Endometrial microvascular endothelial cells (primary cell): ENCODE data around the gene MACROD1. TPM values are rescaled to one million over a fixed set of nuclear protein-coding genes. Genes with fewer than 3 reads are reported as not detected.

Source experiments
- in situ Hi-C: cut with HindIII; loops from 2 replicates; pipeline ENCODE4 v1.10.0; 2017; ENCODE audit warnings: low sequenced_read_pairs, low pct_unique_long_range_greater_than_20kb; ENCODE audit errors: inconsistent ontology term
- total RNA-seq: library from RNA; depleted of rRNA; stranded (reverse); fragments of >200 nt; gene quantifications from one replicate; pipeline ENCODE4 v1.2.3, GENCODE V29; 2015; ENCODE audit errors: inconsistent ontology term

Gene MACROD1
- total RNA-seq: 16.0 TPM

- in situ Hi-C loops: no loop called here
These were observed at the start of gene MACROD1 for GRCh38 chr11:64165842-64166635. TSS of gene MACROD1 (minus strand) at chr11:64166113. CDS start at chr11:64165994, 119 bp downstream.

GRCh38 chr11:64211181-64211872, 45.4 kb upstream of the MACROD1 start:
- in situ Hi-C loops: no loop called here

GRCh38 chr11:64210301-64211020, 44.5 kb upstream of the MACROD1 start:
- in situ Hi-C loops: no loop called here

- in situ Hi-C loops: loop anchor here (10.0 kb wide), 1 partner anchor 205 kb away; no protein-coding TSS in a partner anchor
These were observed 43.6 kb upstream of the MACROD1 start for GRCh38 chr11:64209563-64209843.

- in situ Hi-C loops: loop anchor here (10.0 kb wide), 1 partner anchor 204 kb away; no protein-coding TSS in a partner anchor
These were observed 43.1 kb upstream of the MACROD1 start for GRCh38 chr11:64208796-64209562.

GRCh38 chr11:64208086-64208795, 42.3 kb upstream of the MACROD1 start:
- in situ Hi-C loops: loop anchor here (10.0 kb wide), 1 partner anchor 203 kb away; no protein-coding TSS in a partner anchor

- in situ Hi-C loops: loop anchor here (10.0 kb wide), 1 partner anchor 203 kb away; no protein-coding TSS in a partner anchor
These were observed 41.6 kb upstream of the MACROD1 start for GRCh38 chr11:64207256-64208085.

GRCh38 chr11:64206457-64207255, 40.7 kb upstream of the MACROD1 start, which contains the start of gene FERMT3:
TSS of gene FERMT3 (plus strand) at chr11:64206721. CDS start at chr11:64207365, 644 bp downstream.
- in situ Hi-C loops: loop anchor here (10.0 kb wide), 1 partner anchor 202 kb away; no protein-coding TSS in a partner anchor

- in situ Hi-C loops: loop anchor here (10.0 kb wide), 1 partner anchor 200 kb away; no protein-coding TSS in a partner anchor
These were observed 38.6 kb upstream of the MACROD1 start for GRCh38 chr11:64204464-64204989.

GRCh38 chr11:64204080-64204440, 38.1 kb upstream of the MACROD1 start:
- in situ Hi-C loops: loop anchor here (10.0 kb wide), 1 partner anchor 199 kb away; no protein-coding TSS in a partner anchor

GRCh38 chr11:64203421-64204079, 37.6 kb upstream of the MACROD1 start:
- in situ Hi-C loops: loop anchor here (10.0 kb wide), 1 partner anchor 199 kb away; no protein-coding TSS in a partner anchor

GRCh38 chr11:64202992-64203391, 37.1 kb upstream of the MACROD1 start:
- in situ Hi-C loops: loop anchor here (10.0 kb wide), 1 partner anchor 198 kb away; no protein-coding TSS in a partner anchor

GRCh38 chr11:64201543-64201942, 35.6 kb upstream of the MACROD1 start:
- in situ Hi-C loops: loop anchor here (10.0 kb wide), 1 partner anchor 197 kb away; no protein-coding TSS in a partner anchor

GRCh38 chr11:64198511-64198910, 32.6 kb upstream of the MACROD1 start:
- in situ Hi-C loops: no loop called here

- in situ Hi-C loops: no loop called here
These were observed 30.7 kb upstream of the MACROD1 start for GRCh38 chr11:64196626-64197025.
